Karpas-422 (cell line): Measurements from ENCODE around the gene SLC9C1. TPM values are rescaled to one million over a fixed set of nuclear protein-coding genes. Genes with fewer than 3 reads are reported as not detected.
A peak's percentile ranks its signal among the peaks of the same experiment; 100 is the strongest.

Experiments used
- DNase-seq: peaks from one replicate; pipeline ENCODE4 v3.0.0-alpha.2; 2015
- H2AFZ ChIP-seq: fragments of 200-600 bp; sonication (generic); 2 replicates; pipeline ENCODE4 v1.6.1; 2014; ENCODE audit warnings: antibody characterized with exemption, low read length, mixed read lengths
- H3K27ac ChIP-seq: fragments of 200-600 bp; sonication (generic); 2 replicates; pipeline ENCODE4 v1.5.1; 2014; ENCODE audit warnings: mild to moderate bottlenecking, low read length, moderate library complexity
- H3K27me3 ChIP-seq: fragments of 200-600 bp; sonication (generic); 2 replicates; pipeline ENCODE4 v1.6.1; 2014; ENCODE audit warnings: low read length, mixed read lengths
- H3K36me3 ChIP-seq: fragments of 200-600 bp; sonication (generic); 2 replicates; pipeline ENCODE4 v1.6.1; 2014; ENCODE audit warnings: low read length, mixed read lengths; ENCODE audit not compliant: insufficient read depth
- H3K4me1 ChIP-seq: fragments of 200-600 bp; sonication (generic); 2 replicates; pipeline ENCODE4 v1.6.1; 2014; ENCODE audit warnings: mild to moderate bottlenecking, low read length, mixed read lengths
- H3K4me2 ChIP-seq: fragments of 200-600 bp; sonication (generic); 2 replicates; pipeline ENCODE4 v1.6.1; 2014; ENCODE audit warnings: low read length, low read depth, mild to moderate bottlenecking; ENCODE audit not compliant: poor library complexity, severe bottlenecking
- H3K4me3 ChIP-seq: fragments of 200-600 bp; sonication (generic); 2 replicates; pipeline ENCODE4 v1.5.1; 2014; ENCODE audit warnings: mild to moderate bottlenecking, antibody characterized with exemption, low read length, mixed read lengths
- H3K79me2 ChIP-seq: fragments of 200-600 bp; sonication (generic); 2 replicates; pipeline ENCODE4 v1.6.1; 2014; ENCODE audit warnings: mild to moderate bottlenecking, low read length, mixed read lengths
- H3K9ac ChIP-seq: fragments of 200-600 bp; sonication (generic); 2 replicates; pipeline ENCODE4 v1.6.0; 2014; ENCODE audit warnings: low read length
- H3K9me2 ChIP-seq: fragments of 200-600 bp; sonication (generic), shearing (Covaris generic); replicated peaks from 2 replicates; pipeline ENCODE4 v1.6.0; 2014; ENCODE audit warnings: mild to moderate bottlenecking, low read length, moderate library complexity; ENCODE audit not compliant: insufficient read depth
- H3K9me3 ChIP-seq: fragments of 300-700, 200-600 bp; sonication (generic); 2 replicates; pipeline ENCODE4 v1.6.1; 2014; ENCODE audit warnings: low read length, mixed read lengths
- H4K20me1 ChIP-seq: fragments of 200-600 bp; sonication (generic); 2 replicates; pipeline ENCODE4 v1.6.1; 2014; ENCODE audit warnings: mild to moderate bottlenecking, antibody characterized with exemption, low read length, low read depth; ENCODE audit not compliant: insufficient read depth
- total RNA-seq: library from RNA; depleted of rRNA; stranded (reverse); fragments of >200 nt; shearing (Covaris generic); gene quantifications from 2 replicates; pipeline ENCODE4 v1.2.3, GENCODE V29; 2014; ENCODE audit warnings: low replicate concordance

Gene SLC9C1
- total RNA-seq, 1 experiment from 2014 or later: 1.1 TPM

GRCh38 chr3:112123548-112123947 lies 170.5 kb downstream of the SLC9C1 start:
- Histone ChIP-seq H3K36me3 (peaks cover 30% of the 10 kb centered on the region), H3K4me2 (peak overlapping the region; percentile 64), H3K9ac (peak overlapping the region; percentile 37; the same call in 1 of the 2 replicates), H3K9me2 (no peaks in the 10 kb centered on the region), H2AFZ (no peak overlapping the region), H3K4me1 (peaks cover 99% of the 10 kb centered on the region), H3K27me3 (no peaks in the 10 kb centered on the region), H3K79me2 (peaks cover 17% of the 10 kb centered on the region), H3K4me3 (no peak overlapping the region), H3K27ac (peak overlapping the region; percentile 99), H3K9me3 (no peaks in the 10 kb centered on the region), H4K20me1 (no peaks in the 10 kb centered on the region)
- DNase-seq: no peak

- peak overlapping the region; percentile 99 for H3K27ac ChIP-seq
- no peak overlapping the region for H2AFZ ChIP-seq
- no peak for DNase-seq
- H3K9ac ChIP-seq: peak overlapping the region; percentile 37
- peaks cover 11% of the 10 kb centered on the region for H3K79me2 ChIP-seq
- no peaks in the 10 kb centered on the region for H3K9me2 ChIP-seq
- H3K27me3 ChIP-seq: no peaks in the 10 kb centered on the region
- H3K4me2 ChIP-seq: peak overlapping the region; percentile 64
- no peaks in the 10 kb centered on the region for H3K9me3 ChIP-seq
- peaks cover 99% of the 10 kb centered on the region for H3K4me1 ChIP-seq
- H3K36me3 ChIP-seq: peaks cover 25% of the 10 kb centered on the region
- H3K4me3 ChIP-seq: no peak overlapping the region
- H4K20me1 ChIP-seq: no peaks in the 10 kb centered on the region
Measured at GRCh38 chr3:112122870-112123269, 171.1 kb downstream of the SLC9C1 start.

GRCh38 chr3:112121577-112122547 lies 172.2 kb downstream of the SLC9C1 start:
- peaks cover 99% of the 10 kb centered on the region for H3K4me1 ChIP-seq
- H3K4me2 ChIP-seq: peak overlapping the region; percentile 64
- no peaks in the 10 kb centered on the region for H4K20me1 ChIP-seq
- H3K79me2 ChIP-seq: peaks cover 4% of the 10 kb centered on the region; the same call in 1 of the 2 replicates
- H3K36me3 ChIP-seq: peaks cover 22% of the 10 kb centered on the region
- DNase-seq: peak; percentile 60
- no peaks in the 10 kb centered on the region for H3K9me3 ChIP-seq
- peak overlapping the region; percentile 99 for H3K27ac ChIP-seq
- no peaks in the 10 kb centered on the region for H3K9me2 ChIP-seq
- H3K27me3 ChIP-seq: no peaks in the 10 kb centered on the region
- H3K9ac ChIP-seq: peak overlapping the region; percentile 38
- peak overlapping the region; percentile 1 for H3K4me3 ChIP-seq
- H2AFZ ChIP-seq: no peak overlapping the region

GRCh38 chr3:112119962-112120836 lies 173.8 kb downstream of the SLC9C1 start:
- H3K27me3 ChIP-seq: no peaks in the 10 kb centered on the region
- DNase-seq: peak; percentile 72
- H3K79me2 ChIP-seq: no peaks in the 10 kb centered on the region
- H3K4me3 ChIP-seq: peak overlapping the region; percentile 12; the same call in 1 of the 2 replicates
- peak overlapping the region; percentile 64 for H3K4me2 ChIP-seq
- H3K9me2 ChIP-seq: no peaks in the 10 kb centered on the region
- H3K4me1 ChIP-seq: peaks cover 99% of the 10 kb centered on the region
- no peaks in the 10 kb centered on the region for H3K9me3 ChIP-seq
- no peak overlapping the region for H2AFZ ChIP-seq
- H3K36me3 ChIP-seq: peaks cover 10% of the 10 kb centered on the region
- no peaks in the 10 kb centered on the region for H4K20me1 ChIP-seq
- peak overlapping the region; percentile 65 for H3K9ac ChIP-seq
- H3K27ac ChIP-seq: peak overlapping the region; percentile 99

- Histone ChIP-seq H2AFZ (no peak overlapping the region), H3K79me2 (no peaks in the 10 kb centered on the region), H3K4me1 (peaks cover 100% of the 10 kb centered on the region), H3K4me3 (peak overlapping the region; percentile 26), H3K4me2 (peak overlapping the region; percentile 64), H3K9me2 (no peaks in the 10 kb centered on the region), H3K9me3 (no peaks in the 10 kb centered on the region), H4K20me1 (no peaks in the 10 kb centered on the region), H3K27ac (peak overlapping the region; percentile 99), H3K9ac (peak overlapping the region; percentile 65), H3K27me3 (no peaks in the 10 kb centered on the region), H3K36me3 (peaks cover under 1% of the 10 kb centered on the region; the same call in 1 of the 2 replicates)
- DNase-seq: peak; percentile 86
Measured at GRCh38 chr3:112117841-112118571, 176.0 kb downstream of the SLC9C1 start.

GRCh38 chr3:112117415-112117814 lies 176.6 kb downstream of the SLC9C1 start:
- no peak overlapping the region for H2AFZ ChIP-seq
- H3K4me1 ChIP-seq: peaks cover 100% of the 10 kb centered on the region
- H3K79me2 ChIP-seq: no peaks in the 10 kb centered on the region
- peak; percentile 57 for DNase-seq
- peak overlapping the region; percentile 65 for H3K9ac ChIP-seq
- H4K20me1 ChIP-seq: no peaks in the 10 kb centered on the region
- H3K4me2 ChIP-seq: peak overlapping the region; percentile 64
- no peaks in the 10 kb centered on the region for H3K9me2 ChIP-seq
- peak overlapping the region; percentile 99 for H3K27ac ChIP-seq
- no peaks in the 10 kb centered on the region for H3K36me3 ChIP-seq
- no peaks in the 10 kb centered on the region for H3K27me3 ChIP-seq
- peak overlapping the region; percentile 26 for H3K4me3 ChIP-seq
- H3K9me3 ChIP-seq: no peaks in the 10 kb centered on the region

GRCh38 chr3:112116748-112117186 lies 177.2 kb downstream of the SLC9C1 start:
- Histone ChIP-seq H3K9ac (peak overlapping the region; percentile 65), H3K4me3 (peak overlapping the region; percentile 26), H3K9me2 (no peaks in the 10 kb centered on the region), H3K27ac (peak overlapping the region; percentile 99), H3K79me2 (no peaks in the 10 kb centered on the region), H3K27me3 (no peaks in the 10 kb centered on the region), H3K36me3 (no peaks in the 10 kb centered on the region), H2AFZ (no peak overlapping the region), H4K20me1 (no peaks in the 10 kb centered on the region), H3K4me2 (peak overlapping the region; percentile 64), H3K4me1 (peaks cover 99% of the 10 kb centered on the region), H3K9me3 (no peaks in the 10 kb centered on the region)
- no peak for DNase-seq
